WTC11 (cell line): ENCODE results near the gene RBMXL2. TPM values are rescaled to one million over a fixed set of nuclear protein-coding genes. Genes with fewer than 3 reads are reported as not detected.

Source experiments
- ATAC-seq: fragments of 200-7000 bp; cut with Tn5 transposase; 2 replicates; pipeline ENCODE4 v1.10.0; 2021; ENCODE audit warnings: mild to moderate bottlenecking, moderate library complexity
- CTCF ChIA-PET: fragments of 300-600 bp; sonication (Branson Sonifier 250); formaldehyde crosslinking; loops from one replicate; lab custom pipeline; 2021; ENCODE audit warnings: antibody characterized with exemption; lab: Charles Lee
- POLR2A ChIA-PET: fragments of 350-600 bp; sonication (Branson Sonifier 250); formaldehyde crosslinking; loops from one replicate; lab custom pipeline; 2021; ENCODE audit warnings: antibody characterized with exemption; lab: Charles Lee
- DNase-seq: peaks from one replicate; pipeline ENCODE4 v3.0.0; 2021; ENCODE audit warnings: low spot score
- H3K27ac Mint-ChIP-seq: 2 replicates; pipeline ENCODE4 v1.8.0; 2021; ENCODE audit warnings: mixed read lengths
- H3K27me3 Mint-ChIP-seq: 2 replicates; pipeline ENCODE4 v1.8.0; 2021; ENCODE audit warnings: low read depth, mild to moderate bottlenecking, moderate library complexity, mixed read lengths
- H3K36me3 Mint-ChIP-seq: 2 replicates; pipeline ENCODE4 v1.8.0; 2021; ENCODE audit warnings: mixed read lengths
- H3K4me1 Mint-ChIP-seq: 2 replicates; pipeline ENCODE4 v1.8.0; 2022; ENCODE audit warnings: mixed read lengths
- H3K4me3 Mint-ChIP-seq: 2 replicates; pipeline ENCODE4 v1.8.0; 2021; ENCODE audit warnings: mild to moderate bottlenecking, moderate library complexity, mixed read lengths
- H3K9me3 Mint-ChIP-seq: 2 replicates; pipeline ENCODE4 v1.8.0; 2021; ENCODE audit warnings: mixed read lengths
- CDX4 ChIP-seq: fragments of 250-450 bp; sonication (Bioruptor Pico); IDR thresholded peaks from 2 replicates; pipeline ENCODE4 v1.9.0; 2021; ENCODE audit warnings: moderate library complexity, mild to moderate bottlenecking, inconsistent platforms, borderline replicate concordance
- FOXP4 ChIP-seq: sonication (generic); formaldehyde crosslinking; IDR thresholded peaks from 2 replicates; pipeline ENCODE4 v1.8.0; 2022; ENCODE audit warnings: mild to moderate bottlenecking, missing genetic modification reagents
- GABPB1 ChIP-seq: sonication (generic); formaldehyde crosslinking; IDR thresholded peaks from 2 replicates; pipeline ENCODE4 v1.8.1; 2023; ENCODE audit warnings: mild to moderate bottlenecking, missing genetic modification reagents
- GTF2I ChIP-seq: fragments of 250-450 bp; sonication (Bioruptor Pico); conservative IDR thresholded peaks from 2 replicates; pipeline ENCODE4 v1.4.0; 2021; ENCODE audit warnings: mild to moderate bottlenecking
- MXD4 ChIP-seq: fragments of 250-450 bp; sonication (Bioruptor Pico); IDR thresholded peaks from 2 replicates; pipeline ENCODE4 v1.8.0; 2021; ENCODE audit warnings: mild to moderate bottlenecking, moderate library complexity, borderline replicate concordance
- NFYB ChIP-seq: sonication (generic); formaldehyde crosslinking; conservative IDR thresholded peaks from 2 replicates; pipeline ENCODE4 v1.8.0; 2022; ENCODE audit warnings: low read depth, missing genetic modification reagents
- RELA ChIP-seq: sonication (generic); formaldehyde crosslinking; IDR thresholded peaks from 2 replicates; pipeline ENCODE4 v1.8.1; 2022; ENCODE audit warnings: missing genetic modification reagents, mild to moderate bottlenecking, borderline replicate concordance
- RORB ChIP-seq: fragments of 250-450 bp; sonication (Bioruptor Pico); IDR thresholded peaks from 2 replicates; pipeline ENCODE4 v1.9.0; 2021; ENCODE audit warnings: mild to moderate bottlenecking
- SMAD3 ChIP-seq: sonication (generic); formaldehyde crosslinking; IDR thresholded peaks from 2 replicates; pipeline ENCODE4 v1.8.0; 2022; ENCODE audit warnings: missing genetic modification reagents, mild to moderate bottlenecking, borderline replicate concordance
- STAT6 ChIP-seq: sonication (generic); formaldehyde crosslinking; conservative IDR thresholded peaks from 2 replicates; pipeline ENCODE4 v1.8.1; 2023; ENCODE audit warnings: mild to moderate bottlenecking, low read depth, missing genetic modification reagents, moderate library complexity
- ZBTB21 ChIP-seq: sonication (generic); formaldehyde crosslinking; IDR thresholded peaks from 2 replicates; pipeline ENCODE4 v1.8.1; 2023; ENCODE audit warnings: mild to moderate bottlenecking, missing genetic modification reagents, borderline replicate concordance
- ZBTB43 ChIP-seq: sonication (generic); formaldehyde crosslinking; IDR thresholded peaks from 2 replicates; pipeline ENCODE4 v1.8.1; 2023; ENCODE audit warnings: mild to moderate bottlenecking, missing genetic modification reagents
- ZNF121 ChIP-seq: sonication (generic); formaldehyde crosslinking; IDR thresholded peaks from 2 replicates; pipeline ENCODE4 v1.8.0; 2023; ENCODE audit warnings: missing genetic modification reagents
- ZNF317 ChIP-seq: sonication (generic); formaldehyde crosslinking; IDR thresholded peaks from 2 replicates; pipeline ENCODE4 v1.8.1; 2023; ENCODE audit warnings: low read depth, mild to moderate bottlenecking, moderate library complexity, missing genetic modification reagents, borderline replicate concordance
- ZNF423 ChIP-seq: fragments of 250-450 bp; sonication (Bioruptor Pico); IDR thresholded peaks from 2 replicates; pipeline ENCODE4 v2.1.2; 2022; ENCODE audit warnings: mild to moderate bottlenecking, moderate library complexity
- total RNA-seq: library from RNA; stranded (reverse); gene quantifications from 3 replicates; pipeline ENCODE4 v1.2.3, GENCODE V29; 2021
- TF ChIP-seq, protein P1 (sequence below): fragments of 250-450 bp; sonication (Bioruptor Pico); IDR thresholded peaks from 2 replicates; pipeline ENCODE4 v1.9.0; 2021; ENCODE audit warnings: mild to moderate bottlenecking, borderline replicate concordance
- TF ChIP-seq, protein P2 (sequence below): sonication (generic); formaldehyde crosslinking; IDR thresholded peaks from 2 replicates; pipeline ENCODE4 v1.8.1; 2022; ENCODE audit warnings: low read depth, mild to moderate bottlenecking, moderate library complexity, missing genetic modification reagents, borderline replicate concordance

RBMXL2 gene
- total RNA-seq, 1 experiment from 2014 or later = not detected

GRCh38 chr11:7056828-7057513, 31.8 kb upstream of the RBMXL2 start:
- ChIA-PET POLR2A (interaction anchor here (0.5 kb wide), 1 partner anchor 379 kb away, joined by 3 read pairs; no protein-coding TSS in a partner anchor), CTCF (interaction anchor here (0.9 to 2.1 kb wide), 2 partner anchors 221 to 245 kb away, joined by 3 to 11 read pairs; no protein-coding TSS in a partner anchor)
- ATAC-seq (no peak), DNase-seq (no peak)
- peaks cover 2% of the 10 kb centered on the region; the same call in 1 of the 2 replicates for H3K4me1 Mint-ChIP-seq
- H3K36me3 Mint-ChIP-seq = no peaks in the 10 kb centered on the region
- no peaks in the 10 kb centered on the region for H3K9me3 Mint-ChIP-seq
- H3K27me3 Mint-ChIP-seq = no peaks in the 10 kb centered on the region
- H3K27ac Mint-ChIP-seq = no peak overlapping the region
- H3K4me3 Mint-ChIP-seq = no peak overlapping the region
- TF ChIP-seq RORB (CRISPR knock-in tag) (no peak), ZBTB43 (no peak), GABPB1 (CRISPR knock-in tag) (no peak), RELA (CRISPR knock-in tag) (no peak), CDX4 (CRISPR knock-in tag) (no peak), FOXP4 (no peak), ZNF121 (no peak), NFYB (CRISPR knock-in tag) (no peak), STAT6 (CRISPR knock-in tag) (no peak), GTF2I (CRISPR knock-in tag) (no peak), ZBTB21 (CRISPR knock-in tag) (no peak), MXD4 (CRISPR knock-in tag) (no peak), ZNF317 (CRISPR knock-in tag) (no peak), SMAD3 (CRISPR knock-in tag) (no peak), ZNF423 (CRISPR knock-in tag) (no peak)
- TF ChIP-seq, protein P1, sequence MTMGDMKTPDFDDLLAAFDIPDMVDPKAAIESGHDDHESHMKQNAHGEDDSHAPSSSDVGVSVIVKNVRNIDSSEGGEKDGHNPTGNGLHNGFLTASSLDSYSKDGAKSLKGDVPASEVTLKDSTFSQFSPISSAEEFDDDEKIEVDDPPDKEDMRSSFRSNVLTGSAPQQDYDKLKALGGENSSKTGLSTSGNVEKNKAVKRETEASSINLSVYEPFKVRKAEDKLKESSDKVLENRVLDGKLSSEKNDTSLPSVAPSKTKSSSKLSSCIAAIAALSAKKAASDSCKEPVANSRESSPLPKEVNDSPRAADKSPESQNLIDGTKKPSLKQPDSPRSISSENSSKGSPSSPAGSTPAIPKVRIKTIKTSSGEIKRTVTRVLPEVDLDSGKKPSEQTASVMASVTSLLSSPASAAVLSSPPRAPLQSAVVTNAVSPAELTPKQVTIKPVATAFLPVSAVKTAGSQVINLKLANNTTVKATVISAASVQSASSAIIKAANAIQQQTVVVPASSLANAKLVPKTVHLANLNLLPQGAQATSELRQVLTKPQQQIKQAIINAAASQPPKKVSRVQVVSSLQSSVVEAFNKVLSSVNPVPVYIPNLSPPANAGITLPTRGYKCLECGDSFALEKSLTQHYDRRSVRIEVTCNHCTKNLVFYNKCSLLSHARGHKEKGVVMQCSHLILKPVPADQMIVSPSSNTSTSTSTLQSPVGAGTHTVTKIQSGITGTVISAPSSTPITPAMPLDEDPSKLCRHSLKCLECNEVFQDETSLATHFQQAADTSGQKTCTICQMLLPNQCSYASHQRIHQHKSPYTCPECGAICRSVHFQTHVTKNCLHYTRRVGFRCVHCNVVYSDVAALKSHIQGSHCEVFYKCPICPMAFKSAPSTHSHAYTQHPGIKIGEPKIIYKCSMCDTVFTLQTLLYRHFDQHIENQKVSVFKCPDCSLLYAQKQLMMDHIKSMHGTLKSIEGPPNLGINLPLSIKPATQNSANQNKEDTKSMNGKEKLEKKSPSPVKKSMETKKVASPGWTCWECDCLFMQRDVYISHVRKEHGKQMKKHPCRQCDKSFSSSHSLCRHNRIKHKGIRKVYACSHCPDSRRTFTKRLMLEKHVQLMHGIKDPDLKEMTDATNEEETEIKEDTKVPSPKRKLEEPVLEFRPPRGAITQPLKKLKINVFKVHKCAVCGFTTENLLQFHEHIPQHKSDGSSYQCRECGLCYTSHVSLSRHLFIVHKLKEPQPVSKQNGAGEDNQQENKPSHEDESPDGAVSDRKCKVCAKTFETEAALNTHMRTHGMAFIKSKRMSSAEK (CRISPR knock-in tag) = no peak
- TF ChIP-seq, protein P2, sequence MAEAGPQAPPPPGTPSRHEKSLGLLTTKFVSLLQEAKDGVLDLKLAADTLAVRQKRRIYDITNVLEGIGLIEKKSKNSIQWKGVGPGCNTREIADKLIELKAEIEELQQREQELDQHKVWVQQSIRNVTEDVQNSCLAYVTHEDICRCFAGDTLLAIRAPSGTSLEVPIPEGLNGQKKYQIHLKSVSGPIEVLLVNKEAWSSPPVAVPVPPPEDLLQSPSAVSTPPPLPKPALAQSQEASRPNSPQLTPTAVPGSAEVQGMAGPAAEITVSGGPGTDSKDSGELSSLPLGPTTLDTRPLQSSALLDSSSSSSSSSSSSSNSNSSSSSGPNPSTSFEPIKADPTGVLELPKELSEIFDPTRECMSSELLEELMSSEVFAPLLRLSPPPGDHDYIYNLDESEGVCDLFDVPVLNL (CRISPR knock-in tag) = no peak
